PC-9 (cell line): ENCODE measurements around the gene PLXDC2. TPM values are rescaled to one million over a fixed set of nuclear protein-coding genes. Genes with fewer than 3 reads are reported as not detected.

ENCODE experiments used
- BruUV-seq: library from RNA; stranded (reverse); fragments of 400-500 nt; replicated peaks from 2 replicates; lab custom pipeline; 2021; lab: Mats Ljungman, UMichigan
- CTCF ChIA-PET: fragments of 300-600 bp; sonication (Branson Sonifier 250); formaldehyde crosslinking; loops from one replicate; lab custom pipeline; 2022; ENCODE audit warnings: antibody characterized with exemption; lab: Charles Lee
- POLR2A ChIA-PET: fragments of 300-600 bp; sonication (Branson Sonifier 250); formaldehyde crosslinking; loops from one replicate; lab custom pipeline; 2022; ENCODE audit warnings: antibody characterized with exemption; ENCODE audit not compliant: unreplicated experiment; lab: Charles Lee
- DNase-seq, 2 experiments: peaks; one replicate each; pipeline versions ENCODE4 v3.0.0 to v3.0.0-alpha.2; 2015 to 2022; ENCODE audit warnings: mixed read lengths in 1 of 2
- H2AFZ ChIP-seq: fragments of 200-600 bp; sonication (generic); 2 replicates; pipeline ENCODE4 v1.8.1; 2017; ENCODE audit warnings: antibody characterized with exemption
- H3F3A ChIP-seq: fragments of 200-600 bp; sonication (generic); 2 replicates; pipeline ENCODE4 v1.8.1; 2017; ENCODE audit warnings: antibody characterized with exemption, mild to moderate bottlenecking, low read depth; ENCODE audit not compliant: insufficient read depth
- H3K27ac ChIP-seq: fragments of 200-600 bp; sonication (generic); 2 replicates; pipeline ENCODE4 v1.6.1; 2016; ENCODE audit warnings: mixed run types
- H3K27me3 ChIP-seq: fragments of 200-600 bp; sonication (generic); 2 replicates; pipeline ENCODE4 v1.6.1; 2016; ENCODE audit warnings: low read depth, mixed run types; ENCODE audit not compliant: insufficient read depth
- H3K36me3 ChIP-seq: fragments of 200-600 bp; sonication (generic); 2 replicates; pipeline ENCODE4 v1.6.1; 2016; ENCODE audit warnings: low read depth, mixed run types
- H3K4me1 ChIP-seq: fragments of 200-600 bp; sonication (generic); replicated peaks from 2 replicates; pipeline ENCODE4 v1.6.1; 2016; ENCODE audit warnings: mixed run types; ENCODE audit not compliant: insufficient read depth
- H3K4me2 ChIP-seq: fragments of 200-600 bp; sonication (generic); 2 replicates; pipeline ENCODE4 v1.6.1; 2017; ENCODE audit warnings: mixed run types
- H3K4me3 ChIP-seq: fragments of 200-600 bp; sonication (generic); 2 replicates; pipeline ENCODE4 v1.6.1; 2016; ENCODE audit warnings: mixed run types
- H3K79me2 ChIP-seq: fragments of 200-600 bp; sonication (generic); 2 replicates; pipeline ENCODE4 v1.6.1; 2017; ENCODE audit warnings: low read depth, mixed run types
- H3K9me2 ChIP-seq: fragments of 200-600 bp; sonication (generic); 2 replicates; pipeline ENCODE4 v1.8.1; 2017; ENCODE audit warnings: mild to moderate bottlenecking; ENCODE audit not compliant: insufficient read depth
- H3K9me3 ChIP-seq: fragments of 200-600 bp; sonication (generic); 2 replicates; pipeline ENCODE4 v1.8.1; 2016; ENCODE audit warnings: low read depth; ENCODE audit not compliant: insufficient read depth
- H4K20me1 ChIP-seq: fragments of 200-600 bp; sonication (generic); 2 replicates; pipeline ENCODE4 v1.8.1; 2017; ENCODE audit not compliant: insufficient read depth
- CTCF ChIP-seq: fragments of 200-600 bp; sonication (generic); conservative IDR thresholded peaks from 2 replicates; pipeline ENCODE4 v1.6.1; 2017; ENCODE audit warnings: mixed run types, antibody characterized with exemption, mild to moderate bottlenecking, moderate library complexity
- EZH2 ChIP-seq: fragments of 200-600 bp; sonication (generic); IDR thresholded peaks from 2 replicates; pipeline ENCODE4 v1.8.0; 2017; ENCODE audit warnings: antibody characterized with exemption, low read depth
- intact Hi-C: fragments of 100-400 bp; cut with micrococcal nuclease; formaldehyde crosslinking; loops from one replicate; pipeline ENCODE4 v1.10.0; 2022; ENCODE audit not compliant: unreplicated experiment
- total RNA-seq: library from RNA; stranded (reverse); gene quantifications from 2 replicates; pipeline ENCODE4 v1.2.3, GENCODE V29; 2021

The PLXDC2 gene
- total RNA-seq, 1 experiment from 2014 or later, result not detected

DNA sequence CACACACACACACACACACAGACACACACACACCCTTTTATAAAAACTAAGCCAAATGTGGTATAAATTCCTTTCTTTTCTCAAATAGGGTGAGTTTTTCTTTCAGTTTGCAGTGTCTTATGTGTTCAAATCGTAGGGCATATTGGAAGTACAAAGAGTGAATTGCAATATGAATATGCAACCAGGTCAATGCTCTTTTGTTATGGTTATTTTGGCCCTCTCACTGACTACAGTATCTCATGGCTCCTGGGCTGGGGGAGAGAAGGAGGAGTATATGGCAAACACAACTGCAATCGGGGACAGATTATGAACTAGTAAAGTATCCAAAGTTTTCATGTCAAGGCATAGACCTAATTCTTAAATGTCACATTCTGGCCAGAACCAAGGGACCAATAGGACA lies 301.9 kb downstream of the PLXDC2 start:
- intact Hi-C loops, result no loop called here

DNA sequence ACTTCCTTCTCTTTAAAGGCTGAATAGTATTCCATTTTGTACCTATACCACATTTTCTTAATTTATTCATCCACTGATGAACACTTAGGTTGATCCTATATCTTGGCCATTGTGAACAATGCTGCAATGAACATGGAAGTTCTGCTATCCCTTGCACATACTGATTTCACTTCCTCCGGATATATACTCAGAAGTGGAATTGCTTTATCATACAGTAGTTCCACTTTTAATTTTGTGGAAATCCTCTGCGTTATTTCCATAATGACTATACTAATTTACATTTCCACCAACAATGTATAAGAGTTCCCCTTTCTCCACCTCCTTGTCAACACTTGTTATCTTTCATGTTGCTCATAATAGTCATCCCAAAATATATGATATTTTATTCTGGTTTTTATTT lies 312.6 kb downstream of the PLXDC2 start:
- Histone ChIP-seq H3K9me2 (no peaks in the 10 kb centered on the region; the same call in 1 of the 2 replicates), H3K27me3 (no peaks in the 10 kb centered on the region), H3K4me1 (no peaks in the 10 kb centered on the region), H2AFZ (no peak overlapping the region), H3K36me3 (no peaks in the 10 kb centered on the region), H3K27ac (no peak overlapping the region), H4K20me1 (no peaks in the 10 kb centered on the region), H3K79me2 (no peaks in the 10 kb centered on the region), H3K9me3 (no peaks in the 10 kb centered on the region), H3K4me3 (no peak overlapping the region), H3F3A (no peaks in the 10 kb centered on the region), H3K4me2 (no peak overlapping the region)
- no TSS peak for BruUV-seq
- no peak for TF ChIP-seq CTCF
- no peak for TF ChIP-seq EZH2
- ChIA-PET POLR2A (no interaction called here), CTCF (no interaction called here)
- DNase-seq, result no peak
- intact Hi-C loops, result no loop called here

More for the DNA sequence above, 301.9 kb downstream of the PLXDC2 start:
- Histone ChIP-seq H3K9me2 (no peaks in the 10 kb centered on the region), H3K27me3 (0 out of 2 replicates have a peak, but pooled peaks cover 4% of the 10 kb centered on the region), H3F3A (no peaks in the 10 kb centered on the region), H3K4me2 (no peak overlapping the region), H3K36me3 (no peaks in the 10 kb centered on the region), H3K79me2 (no peaks in the 10 kb centered on the region), H3K4me1 (no peaks in the 10 kb centered on the region), H2AFZ (no peak overlapping the region), H4K20me1 (no peaks in the 10 kb centered on the region), H3K9me3 (no peaks in the 10 kb centered on the region), H3K4me3 (no peak overlapping the region), H3K27ac (no peak overlapping the region)
- TF ChIP-seq EZH2 (no peak), CTCF (no peak)
- ChIA-PET POLR2A (no interaction called here), CTCF (no interaction called here)
- no TSS peak for BruUV-seq
- DNase-seq, result no peak

- ChIA-PET CTCF (interaction anchor here (0.6 kb wide), 1 partner anchor 339 kb away, joined by 4 read pairs; no protein-coding TSS in a partner anchor), POLR2A (no interaction called here)
- no peak for DNase-seq
- Histone ChIP-seq H3K79me2 (no peaks in the 10 kb centered on the region), H3K4me2 (no peak overlapping the region), H3K36me3 (no peaks in the 10 kb centered on the region), H3K9me3 (no peaks in the 10 kb centered on the region), H4K20me1 (no peaks in the 10 kb centered on the region), H3K27me3 (no peaks in the 10 kb centered on the region), H3K4me1 (no peaks in the 10 kb centered on the region), H2AFZ (no peak overlapping the region), H3K4me3 (no peak overlapping the region), H3K27ac (no peak overlapping the region), H3F3A (no peaks in the 10 kb centered on the region), H3K9me2 (no peaks in the 10 kb centered on the region; the same call in 1 of the 2 replicates)
- TF ChIP-seq EZH2, result no peak
- TF ChIP-seq CTCF, result no peak
- intact Hi-C loops, result no loop called here
- BruUV-seq, result no TSS peak
Observed at GRCh38 chr10:20132816-20133215, 316.6 kb downstream of the PLXDC2 start.
